HCEC 1CT (cell line): ENCODE results near the gene HCAR3.
"Not testable (repeated sequence)": the region's sequence is repeated elsewhere in the genome, so short reads cannot be mapped to it uniquely, and the experiment has no call there.

ENCODE experiments used
- DNase-seq: peaks from one replicate; pipeline ENCODE4 v3.0.0-alpha.2; 2017

Gene HCAR3

DNA sequence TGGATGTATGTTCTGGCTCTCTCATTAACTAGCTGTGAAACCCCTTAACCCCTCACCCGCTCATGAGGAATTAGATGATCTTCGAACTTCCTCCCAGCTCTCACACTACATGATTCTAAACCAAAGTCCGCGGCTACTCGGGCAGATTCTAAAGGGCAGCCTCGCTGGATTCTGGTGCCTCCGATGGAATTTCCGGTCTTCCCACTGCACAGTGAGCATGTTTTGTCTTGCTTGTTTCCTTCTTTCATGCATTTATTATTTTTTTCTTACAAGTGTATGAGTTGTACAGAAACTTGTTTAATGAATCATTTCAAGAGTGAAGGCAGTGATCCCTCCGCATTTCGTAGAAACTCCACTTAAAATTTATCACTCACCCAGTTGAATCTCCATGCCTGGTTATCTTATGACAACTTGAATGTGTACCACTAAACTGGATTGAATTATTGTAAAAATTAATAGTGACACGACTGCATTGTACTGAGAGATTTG lies 4.5 kb upstream of the HCAR3 start:
- DNase-seq: peak; percentile 68

DNA sequence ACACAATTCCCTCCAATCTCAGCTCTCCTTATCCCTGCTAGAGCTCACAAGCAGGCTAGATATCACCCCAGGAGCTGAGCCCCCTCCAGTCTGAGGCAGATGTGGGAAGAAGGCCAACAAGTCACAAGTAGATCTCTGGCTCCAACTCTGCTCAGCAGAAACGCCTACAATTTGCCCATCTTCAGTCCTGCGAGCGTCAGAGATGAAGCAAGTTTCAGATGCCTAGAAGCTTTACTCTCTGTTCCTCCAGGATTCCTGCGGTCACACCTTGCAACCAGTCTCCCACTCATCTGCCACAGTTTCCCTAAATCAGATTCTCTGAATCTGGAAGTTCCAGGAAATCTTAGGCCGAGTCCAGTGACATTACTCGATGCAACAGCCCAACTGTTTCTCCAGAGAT lies 1.4 kb downstream of the HCAR3 start:
- not testable (repeated sequence) for DNase-seq

DNA sequence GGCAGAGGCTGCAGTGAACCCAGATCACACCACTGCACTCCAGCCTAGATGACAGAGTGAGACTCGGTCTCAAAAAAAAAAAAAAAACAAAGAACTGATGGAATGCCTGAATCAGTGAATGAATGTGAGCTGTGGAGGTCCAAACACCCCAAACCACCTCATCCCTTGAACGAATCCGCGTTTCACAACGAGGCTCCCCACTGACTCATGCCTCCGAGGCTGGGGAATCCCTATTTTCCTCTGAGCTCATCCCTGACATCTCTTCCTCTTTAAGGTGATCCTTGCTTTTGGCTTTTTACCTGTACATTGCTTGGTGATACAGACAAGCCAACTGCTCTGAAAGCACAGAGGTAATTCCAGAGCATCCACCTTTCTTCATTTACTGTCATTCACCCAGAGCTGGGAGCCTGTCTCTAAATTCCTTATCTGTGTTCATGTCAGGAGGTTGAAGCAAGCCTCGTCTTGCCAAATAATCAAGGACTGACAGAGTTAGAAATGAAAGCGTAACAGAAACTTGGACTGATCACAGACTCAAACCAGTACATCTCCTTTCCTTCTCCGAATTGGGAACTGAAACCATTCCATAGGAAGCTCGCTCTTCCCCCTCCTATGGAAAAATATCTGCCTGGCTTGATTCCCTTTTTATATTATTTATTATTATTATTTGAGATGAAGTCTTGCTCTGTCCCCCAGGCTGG lies 3.0 kb downstream of the HCAR3 start:
- DNase-seq: not testable (repeated sequence)

DNA sequence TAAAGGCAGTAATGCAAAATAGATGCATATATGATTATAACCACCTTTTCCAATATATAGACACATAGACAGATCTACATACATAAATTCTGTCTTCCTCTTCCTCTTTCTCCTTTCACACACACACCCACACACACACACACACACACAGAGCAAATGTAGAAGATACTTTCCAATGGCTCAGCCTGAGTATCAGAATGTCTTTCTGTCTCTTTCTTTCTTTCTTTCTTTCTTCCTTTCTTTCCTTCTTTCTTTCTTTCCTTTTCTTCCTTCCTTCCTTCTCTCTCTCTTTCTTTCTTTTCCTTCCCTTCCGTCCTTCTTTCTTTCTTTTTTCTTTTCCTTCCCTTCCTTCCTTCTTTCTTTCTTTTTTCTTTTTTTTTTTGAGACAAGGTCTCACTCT lies 5.3 kb downstream of the HCAR3 start:
- not testable (repeated sequence) for DNase-seq

DNA sequence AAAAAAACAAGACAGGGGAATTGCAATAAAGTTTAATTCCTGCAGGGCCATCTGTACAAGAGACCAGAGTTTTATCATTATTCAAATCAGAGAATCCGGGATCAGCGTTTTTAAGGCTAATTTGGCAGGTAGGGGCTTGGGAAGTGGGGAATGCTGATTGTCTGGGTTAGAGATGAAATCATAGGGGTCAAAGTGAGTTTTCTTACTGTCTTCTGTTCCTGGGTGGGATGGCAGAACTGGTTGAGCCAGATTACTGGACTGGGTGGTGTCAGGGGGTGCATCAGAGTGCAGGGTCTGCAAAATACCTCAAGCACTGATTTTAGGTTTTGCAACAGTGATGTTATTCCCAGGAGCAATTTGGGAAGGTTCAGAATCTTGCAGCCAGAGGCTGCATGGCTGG lies 6.3 kb downstream of the HCAR3 start:
- DNase-seq: not testable (repeated sequence)

DNA sequence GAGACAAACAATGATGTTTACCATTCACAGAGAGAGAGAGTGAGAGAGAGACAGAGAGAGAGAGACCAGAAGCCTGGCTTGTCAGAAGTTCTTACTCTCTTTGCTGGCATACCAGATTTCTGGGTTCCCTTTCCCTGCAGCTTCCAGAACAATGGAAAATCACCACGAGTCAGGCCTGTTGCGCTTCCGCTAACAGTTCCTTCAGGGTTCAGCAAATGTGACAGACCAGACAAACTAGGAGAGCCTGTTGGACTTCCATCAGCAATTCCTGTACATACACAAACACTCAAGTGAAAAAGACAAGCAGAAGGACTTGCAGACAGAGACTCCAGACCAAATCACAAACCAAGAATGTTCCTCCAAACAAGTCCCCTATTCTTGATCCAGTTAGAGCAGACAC lies 7.3 kb downstream of the HCAR3 start:
- not testable (repeated sequence) for DNase-seq

DNA sequence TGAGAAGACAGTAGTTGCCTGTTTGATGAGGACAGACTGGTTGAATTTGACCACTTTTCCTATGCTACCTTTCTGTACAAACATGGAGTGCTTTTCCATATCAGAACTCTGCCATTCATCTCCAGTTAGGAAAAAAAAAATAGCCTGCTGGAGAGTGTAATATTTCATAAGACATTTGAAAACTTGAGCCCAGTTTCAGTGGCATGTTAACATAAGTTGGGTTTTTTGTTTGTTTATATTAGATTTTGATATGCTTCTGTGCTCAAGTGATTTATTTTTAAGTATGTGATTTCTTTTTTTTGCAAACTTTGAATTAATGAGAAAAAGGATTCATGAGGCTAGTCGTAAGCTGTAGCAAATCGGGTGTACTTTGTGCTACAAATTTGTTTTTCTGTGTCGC lies 12.8 kb downstream of the HCAR3 start:
- DNase-seq: not testable (repeated sequence)

DNA sequence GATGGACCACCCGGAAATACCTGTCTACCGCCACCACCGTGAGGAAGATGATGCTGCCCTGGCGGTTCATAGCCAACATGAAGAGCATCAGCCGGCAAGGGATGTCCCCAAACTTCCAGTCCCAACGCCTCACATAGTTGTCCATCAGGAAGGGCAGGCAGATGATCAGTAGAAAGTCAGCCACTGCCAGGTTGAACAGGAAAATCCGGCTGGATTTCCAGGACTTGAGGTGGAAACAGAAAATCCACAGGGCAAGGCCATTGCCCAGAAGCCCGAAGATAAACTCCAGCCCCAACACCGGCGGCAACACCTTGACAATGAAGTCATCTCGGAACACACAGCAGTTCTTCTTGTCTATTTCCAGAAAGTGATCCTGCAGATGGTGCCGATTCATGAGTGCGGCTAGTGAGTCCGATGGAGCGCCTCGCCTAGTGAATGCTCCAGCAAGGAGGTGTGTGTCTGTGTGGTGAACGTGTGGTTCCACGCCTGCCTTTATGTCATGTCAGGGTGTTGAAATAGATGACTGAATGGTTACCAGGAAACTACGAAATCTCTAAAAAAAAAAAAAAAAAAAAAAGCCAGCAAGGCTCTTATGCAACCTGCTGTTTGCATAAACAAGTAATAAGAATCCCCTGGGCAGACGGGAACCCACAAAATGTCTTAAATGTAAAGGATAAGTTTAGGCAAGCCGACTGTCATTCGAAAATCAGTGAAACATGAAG lies 13.6 kb downstream of the HCAR3 start, which contains the start of gene HCAR2:
HCAR2 (minus strand) TSS at position 468 of the 722 bp plus-strand sequence; CDS start at position 394, 74 bp downstream.
- DNase-seq: peak; percentile 45

DNA sequence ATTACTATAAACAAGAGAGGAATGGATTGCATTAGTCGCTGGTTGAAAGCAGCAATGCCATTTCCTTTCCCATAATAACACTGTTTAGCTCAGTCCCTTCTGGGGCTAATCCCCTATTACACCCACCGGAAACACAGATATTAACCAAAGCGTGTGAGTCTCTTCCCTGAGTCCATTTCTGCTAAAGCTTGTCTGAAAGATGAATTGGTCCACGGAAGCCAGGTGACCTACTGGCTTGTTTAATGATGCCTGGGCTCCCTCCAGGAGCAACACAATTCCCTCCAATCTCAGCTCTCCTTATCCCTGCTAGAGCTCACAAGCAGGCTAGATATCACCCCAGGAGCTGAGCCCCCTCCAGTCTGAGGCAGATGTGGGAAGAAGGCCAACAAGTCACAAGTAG lies 15.1 kb downstream of the HCAR3 start:
- DNase-seq: not testable (repeated sequence)

DNA sequence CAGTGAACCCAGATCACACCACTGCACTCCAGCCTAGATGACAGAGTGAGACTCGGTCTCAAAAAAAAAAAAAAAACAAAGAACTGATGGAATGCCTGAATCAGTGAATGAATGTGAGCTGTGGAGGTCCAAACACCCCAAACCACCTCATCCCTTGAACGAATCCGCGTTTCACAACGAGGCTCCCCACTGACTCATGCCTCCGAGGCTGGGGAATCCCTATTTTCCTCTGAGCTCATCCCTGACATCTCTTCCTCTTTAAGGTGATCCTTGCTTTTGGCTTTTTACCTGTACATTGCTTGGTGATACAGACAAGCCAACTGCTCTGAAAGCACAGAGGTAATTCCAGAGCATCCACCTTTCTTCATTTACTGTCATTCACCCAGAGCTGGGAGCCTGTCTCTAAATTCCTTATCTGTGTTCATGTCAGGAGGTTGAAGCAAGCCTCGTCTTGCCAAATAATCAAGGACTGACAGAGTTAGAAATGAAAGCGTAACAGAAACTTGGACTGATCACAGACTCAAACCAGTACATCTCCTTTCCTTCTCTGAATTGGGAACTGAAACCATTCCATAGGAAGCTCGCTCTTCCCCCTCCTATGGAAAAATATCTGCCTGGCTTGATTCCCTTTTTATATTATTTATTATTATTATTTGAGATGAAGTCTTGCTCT lies 16.4 kb downstream of the HCAR3 start:
- not testable (repeated sequence) for DNase-seq

DNA sequence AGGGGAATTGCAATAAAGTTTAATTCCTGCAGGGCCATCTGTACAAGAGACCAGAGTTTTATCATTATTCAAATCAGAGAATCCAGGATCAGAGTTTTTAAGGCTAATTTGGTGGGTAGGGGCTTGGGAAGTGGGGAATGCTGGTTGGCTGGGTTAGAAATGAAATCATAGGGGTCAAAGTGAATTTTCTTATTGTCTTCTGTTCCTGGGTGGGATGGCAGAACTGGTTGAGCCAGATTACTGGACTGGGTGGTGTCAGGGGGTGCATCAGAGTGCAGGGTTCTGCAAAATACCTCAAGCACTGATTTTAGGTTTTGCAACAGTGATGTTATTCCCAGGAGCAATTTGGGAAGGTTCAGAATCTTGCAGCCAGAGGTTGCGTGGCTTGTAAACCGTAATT lies 19.7 kb downstream of the HCAR3 start:
- DNase-seq: not testable (repeated sequence)

DNA sequence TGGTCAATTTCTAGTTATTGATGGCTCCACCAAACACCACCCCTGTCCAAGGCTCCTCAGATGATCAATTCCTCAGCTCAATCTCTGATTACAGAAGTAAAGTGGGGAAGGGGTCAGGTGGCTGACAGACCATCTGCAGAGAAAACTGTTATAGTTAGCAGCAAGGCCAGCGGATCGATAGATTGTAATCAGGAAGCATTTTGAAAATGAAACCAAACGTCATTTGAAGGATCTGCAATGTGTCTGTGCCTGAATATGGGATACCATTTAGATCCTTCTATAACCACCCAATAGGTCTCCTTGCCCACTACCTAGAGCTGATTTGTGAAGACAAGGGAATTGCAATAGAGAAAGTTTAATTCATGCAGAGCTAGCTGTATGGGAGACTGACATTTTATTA lies 25.0 kb downstream of the HCAR3 start:
- no peak for DNase-seq

DNA sequence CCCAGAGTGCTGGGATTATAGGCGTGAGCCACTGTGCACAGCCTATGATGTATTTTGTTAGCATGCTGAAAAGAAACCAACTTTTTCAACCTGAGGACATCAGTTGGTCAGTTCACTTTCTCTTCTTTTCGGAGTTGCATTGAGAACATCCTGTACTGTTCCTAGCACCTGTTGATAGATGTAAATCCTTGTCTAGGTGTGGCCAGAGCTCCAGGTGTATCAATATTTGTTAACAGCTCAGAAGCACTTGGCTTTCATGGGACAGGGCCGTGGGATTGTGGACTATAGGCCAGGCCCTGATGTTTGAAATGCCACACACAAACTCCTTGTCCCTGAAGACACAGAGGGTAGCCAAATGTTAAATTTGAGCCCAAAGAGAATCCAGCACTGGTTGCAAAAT lies 28.3 kb downstream of the HCAR3 start:
- no peak for DNase-seq

DNA sequence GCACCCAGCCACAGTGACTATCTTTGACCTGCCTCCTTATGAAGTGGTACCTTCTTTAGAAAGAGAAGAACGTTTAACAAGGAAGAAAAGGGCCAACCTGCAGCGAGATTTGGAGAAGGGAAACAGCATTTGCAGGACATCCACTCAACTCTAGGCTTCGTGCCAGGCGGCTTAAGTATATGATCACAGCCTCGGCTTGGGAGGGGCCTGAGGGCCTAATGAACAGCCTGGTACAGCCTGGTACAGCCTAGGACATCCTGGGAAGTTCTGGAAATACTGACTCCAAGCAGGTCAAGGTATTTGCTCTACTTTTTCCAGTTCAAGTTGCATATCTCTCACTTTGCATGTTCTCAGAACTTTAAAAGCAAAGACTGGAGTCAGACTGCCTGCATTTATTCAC lies 29.5 kb downstream of the HCAR3 start:
- DNase-seq: no peak

DNA sequence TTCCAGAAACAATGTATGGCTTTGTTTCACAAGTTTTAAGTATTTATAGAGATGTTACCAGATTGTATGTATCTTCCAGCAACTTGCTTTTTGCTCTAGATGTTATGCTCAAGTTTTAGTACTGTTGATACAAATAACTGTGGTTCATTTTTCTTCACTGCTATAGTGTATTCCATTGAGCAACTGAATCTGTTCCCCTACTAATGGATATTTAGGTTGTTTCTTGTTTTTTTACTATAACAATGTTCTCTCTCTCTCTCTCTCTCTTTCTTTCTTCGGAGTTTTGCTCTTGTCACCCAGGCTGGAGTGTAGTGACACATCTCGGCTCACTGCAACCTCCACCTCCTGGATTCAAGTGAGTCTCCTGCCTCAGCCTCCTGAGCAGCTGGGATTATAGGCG lies 30.1 kb downstream of the HCAR3 start:
- DNase-seq: no peak

DNA sequence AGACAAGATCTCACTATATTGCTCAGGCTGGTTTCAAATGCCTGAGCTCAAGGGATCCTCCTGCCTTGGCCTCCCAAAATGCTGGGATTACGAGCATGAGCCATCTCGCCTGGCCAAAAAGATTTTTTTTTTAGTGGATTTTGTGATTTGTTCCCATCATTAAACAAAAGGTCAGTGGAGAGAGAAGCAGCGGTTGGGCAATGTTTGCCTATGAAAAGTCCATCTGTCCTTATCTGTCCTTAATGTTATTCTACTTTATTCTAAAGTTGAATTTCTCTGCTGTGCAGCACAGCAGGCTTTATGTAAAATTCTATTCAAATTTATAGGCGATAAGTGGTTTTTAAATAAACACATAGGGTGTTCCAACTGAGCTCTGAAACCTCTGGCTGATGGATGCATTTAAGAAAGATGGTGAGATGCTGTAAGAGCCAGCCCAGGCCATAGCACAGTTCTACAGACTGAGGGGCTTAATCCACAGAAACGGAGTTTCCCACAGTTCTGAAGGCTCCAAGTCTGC lies 32.3 kb downstream of the HCAR3 start:
- DNase-seq: no peak

DNA sequence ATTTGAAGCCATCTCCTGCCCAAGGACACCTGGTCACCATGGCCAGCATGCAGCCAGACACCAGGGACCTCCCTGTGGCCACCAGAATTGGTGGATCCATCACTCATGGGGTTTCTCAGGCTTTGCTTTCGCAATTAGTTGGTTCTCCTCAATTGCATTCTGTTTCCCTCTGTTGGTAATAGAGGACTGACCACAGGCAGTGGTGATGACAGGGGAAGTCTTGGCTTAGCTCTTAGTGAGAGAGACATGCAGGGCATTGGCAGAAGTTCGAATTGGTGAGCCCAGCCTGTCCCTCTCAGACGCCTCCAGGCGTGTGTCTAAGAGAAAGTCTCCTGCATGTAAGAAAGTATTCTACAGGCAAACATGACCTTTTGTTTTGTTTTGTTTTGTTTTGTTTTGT lies 34.8 kb downstream of the HCAR3 start:
- DNase-seq: peak; percentile 2

DNA sequence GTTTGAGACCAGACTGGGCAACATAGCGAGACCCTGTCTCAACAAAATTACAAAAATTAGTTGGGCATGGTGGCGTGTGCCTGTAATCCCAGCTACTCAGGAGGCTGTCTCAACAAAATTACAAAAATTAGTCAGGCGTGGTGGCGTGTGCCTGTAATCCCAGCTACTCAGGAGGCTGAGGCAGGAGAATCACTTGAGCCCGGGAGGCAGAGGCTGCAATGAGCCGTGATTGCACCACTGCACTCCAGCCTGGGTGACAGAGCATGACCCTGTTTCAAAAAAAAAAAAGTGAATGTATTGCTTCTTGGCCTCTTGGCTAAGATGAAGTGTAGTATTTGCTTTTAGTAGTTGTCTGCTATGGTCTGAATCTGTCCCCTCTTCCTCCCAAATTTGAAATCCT lies 35.6 kb downstream of the HCAR3 start:
- not testable (repeated sequence) for DNase-seq

DNA sequence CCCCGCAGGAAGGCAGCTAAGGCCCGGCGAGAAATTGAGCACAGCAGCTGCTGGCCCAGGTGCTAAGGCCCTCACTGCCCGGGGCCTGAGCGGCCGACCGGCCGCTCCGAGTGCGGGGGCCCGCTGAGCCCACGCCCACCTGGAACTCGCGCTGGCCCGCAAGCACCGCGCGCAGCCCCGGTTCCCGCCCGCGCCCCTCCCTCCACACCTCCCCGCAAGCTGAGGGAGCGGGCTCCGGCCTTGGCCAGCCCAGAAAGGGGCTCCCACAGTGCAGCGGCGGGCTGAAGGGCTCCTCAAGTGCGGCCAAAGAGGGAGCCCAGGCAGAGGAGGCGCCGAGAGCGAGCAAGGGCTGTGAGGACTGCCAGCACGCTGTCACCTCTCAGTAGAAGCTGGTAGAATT lies 39.8 kb downstream of the HCAR3 start:
- DNase-seq: not testable (repeated sequence)

DNA sequence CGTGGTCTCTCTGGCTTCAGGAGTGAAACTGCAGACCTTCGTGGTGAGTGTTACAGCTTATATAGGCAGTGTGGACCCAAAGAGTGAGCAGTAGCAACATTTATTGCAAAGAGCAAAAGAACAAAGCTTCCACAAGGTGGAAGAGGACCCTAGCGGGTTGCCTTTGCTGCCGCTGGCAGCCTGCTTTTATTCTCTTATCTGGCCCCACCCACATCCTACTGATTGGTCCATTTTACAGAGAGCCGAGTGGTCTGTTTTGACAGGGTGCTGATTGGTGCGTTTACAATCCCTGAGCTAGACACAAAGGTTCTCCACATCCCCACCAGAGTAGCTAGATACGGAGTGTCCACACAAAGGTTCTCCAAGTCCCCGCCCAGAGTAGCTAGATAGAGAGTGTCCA lies 40.6 kb downstream of the HCAR3 start:
- DNase-seq: not testable (repeated sequence)

DNA sequence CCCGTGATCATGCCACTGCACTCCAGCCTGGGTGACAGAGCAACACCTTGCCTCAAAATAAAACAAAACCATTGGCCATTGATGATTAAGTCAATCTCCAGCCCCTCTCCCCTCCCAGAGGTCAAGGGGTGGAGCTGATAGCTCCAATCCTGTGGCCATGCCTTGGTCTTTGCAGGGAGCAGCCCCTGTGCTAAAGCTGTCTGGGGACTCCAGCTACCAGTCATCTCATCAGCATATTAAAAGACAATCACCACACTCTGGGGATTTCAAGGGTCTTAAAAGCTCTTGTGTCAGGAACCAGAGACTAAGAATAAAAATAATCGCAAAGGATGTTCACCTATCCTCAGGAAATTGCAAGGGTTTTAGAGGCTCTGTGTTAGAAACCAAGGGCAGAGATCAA lies 44.1 kb downstream of the HCAR3 start:
- DNase-seq: no peak

DNA sequence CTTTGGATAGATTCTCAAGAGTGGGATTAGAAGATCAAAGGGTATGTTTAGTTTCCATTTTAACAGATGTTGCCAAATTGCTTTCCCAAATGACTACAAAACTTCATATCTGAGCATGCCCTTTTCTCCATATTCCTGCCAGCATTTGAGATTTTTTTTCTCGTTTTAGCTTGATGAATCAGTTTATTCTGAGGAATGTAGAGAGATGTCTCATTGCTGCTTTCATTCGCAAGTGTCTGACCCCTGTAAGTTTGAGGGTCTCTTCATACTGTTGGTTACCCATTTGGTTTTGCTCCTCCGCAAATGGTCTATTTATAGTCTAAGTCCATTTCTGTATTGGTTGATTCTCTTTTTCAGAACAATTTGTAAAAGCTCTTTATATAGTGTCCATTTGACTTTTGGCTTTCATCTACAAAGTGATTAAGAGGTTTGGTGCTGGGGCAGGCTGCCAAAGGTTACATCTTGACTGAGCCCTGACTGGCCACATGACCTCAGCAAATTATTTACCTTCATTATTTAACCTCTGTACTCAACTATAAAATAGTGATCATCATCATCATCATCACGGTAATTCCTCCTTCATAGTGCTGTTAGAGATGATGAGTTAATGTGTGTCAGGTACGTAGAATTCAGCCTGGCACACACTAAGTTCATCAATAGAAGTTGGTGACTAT lies 47.1 kb downstream of the HCAR3 start:
- peak; percentile 87 for DNase-seq

DNA sequence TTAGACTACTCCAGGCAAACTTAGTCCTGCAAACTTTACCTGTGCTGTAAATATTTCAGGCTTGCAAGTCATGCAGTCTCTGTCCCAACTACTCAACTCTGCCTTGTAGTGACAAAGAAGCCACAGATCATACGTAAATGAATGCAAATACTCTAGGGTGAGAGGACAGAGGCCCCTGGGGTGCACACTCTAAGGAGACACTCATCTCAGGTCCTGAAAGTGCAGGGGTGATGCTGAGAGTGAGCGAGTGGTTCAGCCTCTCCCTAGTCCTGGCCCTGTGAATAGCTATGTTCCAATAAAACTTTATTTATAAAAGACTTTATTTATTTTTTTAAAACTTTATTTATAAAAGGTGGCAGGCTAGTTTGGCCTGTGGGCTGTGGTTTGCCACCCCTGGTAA lies 48.3 kb downstream of the HCAR3 start:
- DNase-seq: no peak
